ENCODE results near the gene MEX3C. TPM values are rescaled to one million over a fixed set of nuclear protein-coding genes. Genes with fewer than 3 reads are reported as not detected.

Gene MEX3C
- total and polyA plus RNA-seq, 2 donors (not counting 1 experiment from before 2014, with no cell fraction given): 39.8 to 41.8 TPM

GRCh38 chr18:51212606-51213005, 15.1 kb upstream of the MEX3C start:
- H3K4me1 ChIP-seq (ENCODE audit: control insufficient read depth, extremely low read depth, insufficient read depth, low read length): no peaks in the 10 kb centered on the region
- H4K20me1 ChIP-seq (ENCODE audit: control insufficient read depth, extremely low read depth, insufficient read depth, low read length): no peaks in the 10 kb centered on the region
- no peaks in the 10 kb centered on the region for H3K27me3 ChIP-seq (ENCODE audit: control insufficient read depth, insufficient read depth, low read length)
- H3K9me3 ChIP-seq (ENCODE audit: control insufficient read depth, insufficient read depth, low read depth, low read length): no peaks in the 10 kb centered on the region
- no peak overlapping the region for H2AFZ ChIP-seq (ENCODE audit: low read length)
- no peak overlapping the region for H3K4me2 ChIP-seq (ENCODE audit: extremely low read depth, insufficient read depth, low read length)
- no peaks in the 10 kb centered on the region for H3K36me3 ChIP-seq (ENCODE audit: control insufficient read depth, insufficient read depth, low read length)
- no peaks in the 10 kb centered on the region for H3K79me2 ChIP-seq (ENCODE audit: control insufficient read depth, insufficient read depth, low read length)
- H3K9ac ChIP-seq (ENCODE audit: insufficient read depth, low read length): no peak overlapping the region
- no peak overlapping the region for H3K4me3 ChIP-seq (replicated peaks in 1 of 4; ENCODE audit: control extremely low read depth in 1 of 4, insufficient read depth in 1 of 4, low read depth in 3 of 4, low read length in 4 of 4)
- H3K27ac ChIP-seq (ENCODE audit: insufficient read depth, low read length): no peak overlapping the region
- TF ChIP-seq, protein P1, sequence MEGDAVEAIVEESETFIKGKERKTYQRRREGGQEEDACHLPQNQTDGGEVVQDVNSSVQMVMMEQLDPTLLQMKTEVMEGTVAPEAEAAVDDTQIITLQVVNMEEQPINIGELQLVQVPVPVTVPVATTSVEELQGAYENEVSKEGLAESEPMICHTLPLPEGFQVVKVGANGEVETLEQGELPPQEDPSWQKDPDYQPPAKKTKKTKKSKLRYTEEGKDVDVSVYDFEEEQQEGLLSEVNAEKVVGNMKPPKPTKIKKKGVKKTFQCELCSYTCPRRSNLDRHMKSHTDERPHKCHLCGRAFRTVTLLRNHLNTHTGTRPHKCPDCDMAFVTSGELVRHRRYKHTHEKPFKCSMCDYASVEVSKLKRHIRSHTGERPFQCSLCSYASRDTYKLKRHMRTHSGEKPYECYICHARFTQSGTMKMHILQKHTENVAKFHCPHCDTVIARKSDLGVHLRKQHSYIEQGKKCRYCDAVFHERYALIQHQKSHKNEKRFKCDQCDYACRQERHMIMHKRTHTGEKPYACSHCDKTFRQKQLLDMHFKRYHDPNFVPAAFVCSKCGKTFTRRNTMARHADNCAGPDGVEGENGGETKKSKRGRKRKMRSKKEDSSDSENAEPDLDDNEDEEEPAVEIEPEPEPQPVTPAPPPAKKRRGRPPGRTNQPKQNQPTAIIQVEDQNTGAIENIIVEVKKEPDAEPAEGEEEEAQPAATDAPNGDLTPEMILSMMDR (conservative IDR thresholded peaks at IDR 0.05 in 1 of 2, IDR thresholded peaks at IDR 0.05 in 1 of 2; ENCODE audit: low read depth in 1 of 2, low read length in 2 of 2): no peak
- no peak for TF ChIP-seq EZH2 (IDR thresholded peaks at IDR 0.05; ENCODE audit: low read length, missing control alignments)
- DNase-seq (ENCODE audit: low read depth in 2 of 2): no peak

- H2AFZ ChIP-seq (ENCODE audit: low read length): no peak overlapping the region
Observed at GRCh38 chr18:51211552-51211951, 14.1 kb upstream of the MEX3C start.

DNA sequence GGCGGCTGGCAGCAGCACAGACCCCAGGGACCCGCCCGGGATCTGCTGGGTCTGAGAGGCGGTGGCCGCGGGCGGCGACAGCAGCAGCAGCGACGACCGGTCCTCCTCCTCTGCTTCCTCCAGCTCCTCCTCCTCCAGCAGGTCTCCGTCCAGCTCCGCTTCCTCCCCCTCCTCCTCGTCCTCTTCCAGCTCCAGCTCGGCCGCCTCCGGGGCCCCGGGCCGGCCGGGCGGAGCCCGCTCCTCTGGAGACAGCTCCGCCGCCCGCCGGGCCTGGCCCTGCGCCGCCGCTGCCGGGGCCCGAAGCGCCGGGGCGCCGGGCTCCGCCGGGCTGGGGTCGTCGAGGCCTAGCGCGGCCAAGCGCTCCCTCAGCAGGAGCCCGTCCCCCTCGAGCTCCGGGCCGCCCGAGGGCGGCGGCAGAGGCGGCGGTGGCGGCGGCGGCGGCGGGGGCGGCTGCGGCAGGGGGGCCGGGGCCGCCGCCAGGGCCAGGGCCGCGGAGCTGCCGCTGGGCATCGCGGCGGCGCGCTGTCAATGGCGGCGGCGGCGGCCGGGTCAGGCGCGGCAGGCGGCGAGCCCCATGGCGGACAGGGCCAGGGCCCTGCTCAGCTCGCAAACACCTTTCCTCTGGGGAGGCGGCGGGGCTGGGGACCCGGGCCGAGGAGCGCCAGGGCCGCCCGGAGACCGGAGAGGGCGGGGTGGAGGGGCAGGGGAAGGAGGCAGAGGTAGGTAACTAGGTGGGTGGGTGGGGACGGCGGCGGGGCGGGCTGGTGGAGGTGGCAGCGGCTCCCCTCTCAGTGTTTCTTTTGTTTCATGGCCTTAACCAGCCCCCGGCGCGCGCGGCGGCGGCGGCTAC, 445 bp downstream of the MEX3C start:
- Histone ChIP-seq H3K4me3 (replicated peaks in 1 of 4; ENCODE audit: control extremely low read depth in 1 of 4, insufficient read depth in 1 of 4, low read depth in 3 of 4, low read length in 4 of 4) (peak overlapping the region; percentile 76 to 95 (median 90)), H3K27ac (ENCODE audit: insufficient read depth, low read length) (peak overlapping the region; percentile 81), H3K36me3 (ENCODE audit: control insufficient read depth, insufficient read depth, low read length) (no peaks in the 10 kb centered on the region), H3K4me2 (ENCODE audit: extremely low read depth, insufficient read depth, low read length) (no peak overlapping the region), H3K79me2 (ENCODE audit: control insufficient read depth, insufficient read depth, low read length) (peaks cover 47% of the 10 kb centered on the region), H4K20me1 (ENCODE audit: control insufficient read depth, extremely low read depth, insufficient read depth, low read length) (peaks cover 3% of the 10 kb centered on the region), H2AFZ (ENCODE audit: low read length) (peak overlapping the region; percentile 54), H3K27me3 (ENCODE audit: control insufficient read depth, insufficient read depth, low read length) (no peaks in the 10 kb centered on the region), H3K9me3 (ENCODE audit: control insufficient read depth, insufficient read depth, low read depth, low read length) (no peaks in the 10 kb centered on the region), H3K9ac (ENCODE audit: insufficient read depth, low read length) (peak overlapping the region; percentile 72), H3K4me1 (ENCODE audit: control insufficient read depth, extremely low read depth, insufficient read depth, low read length) (peaks cover 2% of the 10 kb centered on the region)
- peak; percentile 57 to 59 for DNase-seq (ENCODE audit: low read depth in 2 of 2)
- TF ChIP-seq, protein P1 (conservative IDR thresholded peaks at IDR 0.05 in 1 of 2, IDR thresholded peaks at IDR 0.05 in 1 of 2; ENCODE audit: low read depth in 1 of 2, low read length in 2 of 2): no peak
- no peak for TF ChIP-seq EZH2 (IDR thresholded peaks at IDR 0.05; ENCODE audit: low read length, missing control alignments)

More at GRCh38 chr18:51211552-51211951, 14.1 kb upstream of the MEX3C start:
- H3K4me3 ChIP-seq (replicated peaks in 1 of 4; ENCODE audit: control extremely low read depth in 1 of 4, insufficient read depth in 1 of 4, low read depth in 3 of 4, low read length in 4 of 4): no peak overlapping the region
- TF ChIP-seq, protein P1 (conservative IDR thresholded peaks at IDR 0.05 in 1 of 2, IDR thresholded peaks at IDR 0.05 in 1 of 2; ENCODE audit: low read depth in 1 of 2, low read length in 2 of 2): no peak
- no peak for TF ChIP-seq EZH2 (IDR thresholded peaks at IDR 0.05; ENCODE audit: low read length, missing control alignments)
- no peak overlapping the region for H3K27ac ChIP-seq (ENCODE audit: insufficient read depth, low read length)
- no peaks in the 10 kb centered on the region for H3K9me3 ChIP-seq (ENCODE audit: control insufficient read depth, insufficient read depth, low read depth, low read length)
- H4K20me1 ChIP-seq (ENCODE audit: control insufficient read depth, extremely low read depth, insufficient read depth, low read length): no peaks in the 10 kb centered on the region
- H3K79me2 ChIP-seq (ENCODE audit: control insufficient read depth, insufficient read depth, low read length): no peaks in the 10 kb centered on the region
- H3K36me3 ChIP-seq (ENCODE audit: control insufficient read depth, insufficient read depth, low read length): no peaks in the 10 kb centered on the region
- H3K27me3 ChIP-seq (ENCODE audit: control insufficient read depth, insufficient read depth, low read length): no peaks in the 10 kb centered on the region
- H3K4me1 ChIP-seq (ENCODE audit: control insufficient read depth, extremely low read depth, insufficient read depth, low read length): no peaks in the 10 kb centered on the region
- H3K9ac ChIP-seq (ENCODE audit: insufficient read depth, low read length): no peak overlapping the region
- H3K4me2 ChIP-seq (ENCODE audit: extremely low read depth, insufficient read depth, low read length): no peak overlapping the region
- peak; percentile 68 to 94 for DNase-seq (ENCODE audit: low read depth in 2 of 2)
